ENCODE measurements around the gene PCF11. TPM values are rescaled to one million over a fixed set of nuclear protein-coding genes. Genes with fewer than 3 reads are reported as not detected.

Gene PCF11
- total and polyA plus RNA-seq, 11 donors, result 15.2 to 35.7 (median 25.5) TPM

GRCh38 chr11:83158357-83158786, 1.4 kb downstream of the PCF11 start:
- WGBS, 4 donors, result 0 to 1% (median 0%) methylated on average over 5 of the region's 5 CpGs
- peak in 1 of 12 donors; percentile 5 for TF ChIP-seq CTCF (IDR thresholded peaks at IDR 0.05)
- TF ChIP-seq POLR2A (IDR thresholded peaks at IDR 0.05), result no peak
- H3K36me3 ChIP-seq, result peaks cover 0 to 30% (median 6%) of the 10 kb centered on the region in 9 donors
- peak overlapping the region; percentile 76 to 98 (median 87) for H3K4me3 ChIP-seq
- DNase-seq, result no peak
- no peaks in the 10 kb centered on the region for H3K27me3 ChIP-seq
- peak overlapping the region; percentile 94 to 100 (median 99) for H3K27ac ChIP-seq
- no peaks in the 10 kb centered on the region for H3K9me3 ChIP-seq
- ATAC-seq, result no peak
- intact Hi-C loops (cut with DNase I), result loop anchor here (2.0 to 10.0 kb wide), 12 partner anchors 34 to 256 kb away; partner anchors contain the start of genes ANKRD42 (in 7 of the 10), DDIAS (in 4 of the 10), PRCP (in 4 of the 10) and RAB30 (in 4 of the 10)
- H3K4me1 ChIP-seq, result peaks cover 2 to 51% (median 39%) of the 10 kb centered on the region in 12 donors

DNA sequence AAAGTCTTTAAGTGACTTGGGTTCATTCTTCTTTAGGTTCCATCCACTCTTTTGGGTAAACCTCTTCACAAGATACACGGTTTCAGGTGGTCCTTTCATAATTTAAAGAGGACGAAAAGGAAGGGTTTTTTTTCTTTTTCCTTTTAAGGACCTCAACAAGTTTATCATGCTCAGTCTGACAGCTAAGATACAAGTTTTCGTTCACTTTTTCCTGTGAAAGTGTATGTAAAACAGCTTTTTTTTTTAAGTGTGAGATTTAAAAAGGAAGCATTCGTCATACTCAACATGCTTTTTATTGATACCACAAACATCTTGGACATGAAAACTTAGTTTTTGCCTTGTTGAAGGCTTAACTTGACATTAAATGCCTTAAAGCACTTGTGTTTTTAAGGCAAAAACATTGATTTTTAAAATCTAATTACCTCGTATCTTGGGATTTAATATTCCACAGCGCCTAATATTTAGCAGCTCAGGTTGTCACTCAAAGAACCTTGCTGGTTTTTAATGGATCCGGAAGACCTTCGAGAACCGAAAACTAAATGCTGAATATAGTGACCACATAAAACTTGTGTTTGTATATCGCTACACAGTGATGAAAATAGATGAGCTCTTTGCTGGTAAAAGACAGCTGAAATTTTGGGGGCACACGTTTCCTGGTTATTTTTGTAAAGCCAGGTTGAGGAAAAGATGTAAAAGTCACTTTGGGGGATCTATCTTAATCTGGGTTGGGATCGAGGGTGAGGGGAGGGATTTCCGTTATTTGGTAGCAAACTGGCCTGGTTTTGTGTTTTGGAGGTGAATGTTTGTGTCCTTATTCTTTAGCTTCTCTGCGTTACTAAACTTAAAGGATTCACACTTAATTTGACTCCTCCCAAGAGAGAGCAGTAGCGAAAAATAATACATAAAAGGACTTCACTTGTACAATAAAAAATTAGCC, 2.3 kb downstream of the PCF11 start:
- no peak for ATAC-seq
- intact Hi-C loops (cut with DNase I), result loop anchor here (2.0 to 10.0 kb wide), 12 partner anchors 33 to 257 kb away; partner anchors contain the start of genes ANKRD42 (in 7 of the 10), DDIAS (in 4 of the 10), PRCP (in 4 of the 10) and RAB30 (in 4 of the 10)
- DNase-seq, result no peak
- H3K27me3 ChIP-seq, result no peaks in the 10 kb centered on the region
- H3K4me3 ChIP-seq, result peak overlapping the region; percentile 76 to 98 (median 87)
- TF ChIP-seq POLR2A (IDR thresholded peaks at IDR 0.05), result no peak
- TF ChIP-seq CTCF (IDR thresholded peaks at IDR 0.05), result no peak
- H3K27ac ChIP-seq, result peak overlapping the region in 7 of 12 donors; percentile 97 to 99 (median 99)
- peaks cover 0 to 38% (median 12%) of the 10 kb centered on the region in 9 donors for H3K36me3 ChIP-seq
- WGBS, 4 donors, result 4 to 7% (median 5%) methylated on average over 15 of the region's 15 CpGs
- H3K4me1 ChIP-seq, result peaks cover 2 to 54% (median 41%) of the 10 kb centered on the region in 12 donors
- H3K9me3 ChIP-seq, result no peaks in the 10 kb centered on the region

DNA sequence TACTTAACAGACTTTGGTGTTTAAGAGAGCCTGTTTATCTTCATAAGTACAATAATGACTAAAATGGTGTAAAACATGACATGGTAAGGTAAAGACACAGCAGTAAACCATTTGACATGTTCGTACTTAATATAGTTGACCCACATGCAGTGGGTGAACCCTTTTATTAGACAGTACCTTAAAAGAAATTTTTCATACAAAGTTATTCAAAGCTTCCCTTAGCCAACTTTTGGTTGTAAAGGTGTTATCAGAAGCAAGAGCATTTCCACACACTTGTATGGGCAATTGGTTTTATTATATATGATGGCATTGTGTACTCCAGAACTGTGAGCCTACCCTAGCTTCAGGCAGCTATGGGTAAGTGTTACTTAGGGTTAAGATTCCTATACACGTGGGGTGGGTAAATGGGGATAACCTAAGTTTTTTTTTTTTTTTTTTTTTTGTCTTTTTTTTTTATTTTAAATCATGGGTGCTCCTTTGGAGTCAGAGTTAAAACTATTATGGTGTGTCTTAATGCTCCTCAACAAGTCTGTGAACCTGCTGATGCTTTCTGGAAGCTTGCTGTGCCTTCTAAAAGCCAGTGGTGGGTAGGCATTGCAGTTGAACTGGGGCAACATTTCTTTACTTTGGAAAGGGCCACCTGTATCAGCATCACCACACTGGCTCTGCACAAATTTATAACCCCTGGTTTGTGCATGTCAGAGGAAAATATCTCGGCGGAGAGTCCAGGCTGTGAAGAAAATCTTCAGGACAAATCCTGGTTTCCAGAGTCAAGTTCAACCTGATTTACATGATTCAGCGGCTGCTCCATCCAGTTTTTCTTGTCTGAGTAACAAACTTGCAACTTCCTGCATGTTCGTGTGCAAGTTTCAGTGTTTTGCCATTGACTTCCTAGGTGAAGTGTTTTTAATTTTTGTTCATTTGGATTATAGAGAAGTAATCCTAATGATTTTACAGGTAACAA, 3.3 kb downstream of the PCF11 start:
- DNase-seq (no peak), ATAC-seq (no peak)
- peaks cover 2 to 59% (median 42%) of the 10 kb centered on the region in 12 donors for H3K4me1 ChIP-seq
- H3K27ac ChIP-seq, result peak overlapping the region in 6 of 12 donors; percentile 16 to 99 (median 99)
- intact Hi-C loops (cut with DNase I), result loop anchor here (2.0 to 10.0 kb wide), 14 partner anchors 32 to 258 kb away; partner anchors contain the start of genes ANKRD42 (in 7 of the 10), DDIAS (in 4 of the 10), PRCP (in 4 of the 10) and RAB30 (in 4 of the 10)
- H3K4me3 ChIP-seq, result peak overlapping the region in 11 of 12 donors; percentile 76 to 98 (median 88)
- TF ChIP-seq CTCF (IDR thresholded peaks at IDR 0.05), result no peak
- no peak for TF ChIP-seq POLR2A (IDR thresholded peaks at IDR 0.05)
- no peaks in the 10 kb centered on the region for H3K27me3 ChIP-seq
- 19 to 29% (median 24%) methylated on average over 6 of the region's 6 CpGs for WGBS, 4 donors
- H3K36me3 ChIP-seq, result peaks cover 0 to 48% (median 21%) of the 10 kb centered on the region in 9 donors
- no peaks in the 10 kb centered on the region for H3K9me3 ChIP-seq

Data from heart left ventricle (tissue), 16 donors.